Body of pancreas (tissue), 4 donors: Measurements from ENCODE around the gene USP2. TPM values are rescaled to one million over a fixed set of nuclear protein-coding genes. Genes with fewer than 3 reads are reported as not detected.
"Not testable (repeated sequence)": the region's sequence is repeated elsewhere in the genome, so short reads cannot be mapped to it uniquely, and the experiment has no call there.

Experiments used
- ATAC-seq: fragments of 150-250 bp; one replicate; pipeline ENCODE4 v1.9.1; 2016
- DNase-seq, 4 donors: peaks; one replicate each; pipeline ENCODE4 v3.0.0-alpha.2; 2019
- H3K27ac ChIP-seq, 4 donors: fragments of 200-600 bp; sonication (generic); 1 replicate in 3 of 4; 2 replicates in 1 of 4; pipeline versions ENCODE4 v1.5.1 to v1.6.1; 2016 to 2019; ENCODE audit warnings: mild to moderate bottlenecking in 1 of 4, mixed read lengths in 1 of 4, moderate library complexity in 1 of 4
- H3K27me3 ChIP-seq, 2 donors: fragments of 200-600 bp; sonication (generic); one replicate each; pipeline ENCODE4 v1.6.0; 2016; ENCODE audit warnings: mild to moderate bottlenecking in 1 of 2
- H3K36me3 ChIP-seq, 2 donors: fragments of 200-600 bp; sonication (generic); replicated peaks in 1 of 2; 2 replicates each; pipeline ENCODE4 v1.5.1; 2016; ENCODE audit warnings: low read depth in 2 of 2; ENCODE audit not compliant: insufficient read depth in 1 of 2
- H3K4me1 ChIP-seq: fragments of 200-600 bp; sonication (generic); one replicate; pipeline ENCODE4 v1.6.0; 2016
- H3K4me3 ChIP-seq, 2 donors: fragments of 200-600 bp; sonication (generic); 1 replicate in 1 of 2; 2 replicates in 1 of 2; pipeline ENCODE4 v1.5.1; 2016 to 2019
- H3K9me3 ChIP-seq, 3 donors: fragments of 200-600 bp; sonication (generic); 1 replicate in 2 of 3; 2 replicates in 1 of 3; pipeline ENCODE4 v1.5.1; 2016
- CTCF ChIP-seq, 7 experiments: fragments of 450-650 bp in 4 of 7; fragments of 200-600 bp in 3 of 7; sonication (generic) in 3 of 7; IDR thresholded peaks; one replicate each; pipeline ENCODE4 v1.5.1; 2016 to 2019; ENCODE audit warnings: antibody characterized with exemption in 7 of 7
- POLR2A ChIP-seq, 3 donors: fragments of 450-650 bp; IDR thresholded peaks; one replicate each; pipeline ENCODE4 v1.6.1; 2016; ENCODE audit warnings: antibody characterized with exemption in 3 of 3, mild to moderate bottlenecking in 2 of 3
- WGBS, 2 donors: methylation state at CpG; one replicate each; pipeline ENCODE4 v1.1.5; 2017; 5-methylcytosine and 5-hydroxymethylcytosine counted together
- intact Hi-C: fragments of 100-400 bp; cut with DNase I; formaldehyde crosslinking; loops from one replicate; pipeline ENCODE4 v1.15.1; 2023
- total RNA-seq, 2 donors: library from RNA; depleted of rRNA; stranded (reverse); fragments of >200 nt; gene quantifications; one replicate each; pipeline ENCODE4 v1.1.0, GENCODE V29; 2016

USP2 gene
- total RNA-seq, 2 donors from 2014 or later: 3.9 to 19.4 TPM

GRCh38 chr11:119388103-119388502 lies 6.6 kb upstream of the USP2 start:
- intact Hi-C loops: no loop called here
- WGBS, 2 donors: 80 to 87% methylated on average over 7 of the region's 7 CpGs
- DNase-seq (no peak), ATAC-seq (no peak)
- TF ChIP-seq POLR2A (IDR thresholded peaks at IDR 0.05) (no peak), CTCF (IDR thresholded peaks at IDR 0.05) (no peak)
- Histone ChIP-seq H3K4me1 (no peaks in the 10 kb centered on the region), H3K27ac (no peak overlapping the region), H3K9me3 (no peaks in the 10 kb centered on the region), H3K36me3 (no peaks in the 10 kb centered on the region), H3K27me3 (no peaks in the 10 kb centered on the region), H3K4me3 (no peak overlapping the region)

- 55 to 69% methylated on average over 2 of the region's 2 CpGs for WGBS, 2 donors
These were observed 2.8 kb upstream of the USP2 start for GRCh38 chr11:119384332-119384731.

GRCh38 chr11:119382513-119382912 lies 1.0 kb upstream of the USP2 start:
- 75 to 85% methylated on average over 14 of the region's 14 CpGs for WGBS, 2 donors
- H3K4me3 ChIP-seq, ATAC-seq, DNase-seq, H3K27ac ChIP-seq, H3K27me3 ChIP-seq, H3K9me3 ChIP-seq, intact Hi-C loops, H3K36me3 ChIP-seq: not testable (repeated sequence)
- H3K4me1 ChIP-seq: peaks cover 37% of the 10 kb centered on the region

More at GRCh38 chr11:119384332-119384731, 2.8 kb upstream of the USP2 start:
- Histone ChIP-seq H3K9me3 (no peaks in the 10 kb centered on the region), H3K4me1 (peaks cover 21% of the 10 kb centered on the region), H3K4me3 (no peak overlapping the region), H3K27ac (no peak overlapping the region), H3K36me3 (no peaks in the 10 kb centered on the region), H3K27me3 (no peaks in the 10 kb centered on the region)
- intact Hi-C loops: no loop called here
- no peak for TF ChIP-seq POLR2A (IDR thresholded peaks at IDR 0.05)
- TF ChIP-seq CTCF (IDR thresholded peaks at IDR 0.05): no peak
- ATAC-seq: no peak
- DNase-seq: no peak

GRCh38 chr11:119382101-119382500 lies 611 bp upstream of the USP2 start:
- intact Hi-C loops: no loop called here
- Histone ChIP-seq H3K36me3 (no peaks in the 10 kb centered on the region), H3K4me3 (peak overlapping the region in 1 of 2 donors; percentile 19), H3K27me3 (no peaks in the 10 kb centered on the region), H3K27ac (peak overlapping the region; percentile 19 to 76 (median 75)), H3K4me1 (peaks cover 41% of the 10 kb centered on the region), H3K9me3 (no peaks in the 10 kb centered on the region)
- DNase-seq (no peak), ATAC-seq (no peak)
- TF ChIP-seq CTCF (IDR thresholded peaks at IDR 0.05) (no peak), POLR2A (IDR thresholded peaks at IDR 0.05) (no peak)
- WGBS, 2 donors: 5 to 8% methylated on average over 9 of the region's 9 CpGs

- intact Hi-C loops: no loop called here
- Histone ChIP-seq H3K27me3 (no peaks in the 10 kb centered on the region), H3K9me3 (no peaks in the 10 kb centered on the region), H3K36me3 (no peaks in the 10 kb centered on the region), H3K4me3 (peak overlapping the region in 1 of 2 donors; percentile 14), H3K27ac (peak overlapping the region; percentile 18 to 76 (median 75)), H3K4me1 (peaks cover 52% of the 10 kb centered on the region)
- WGBS, 2 donors: 2 to 3% methylated on average over 8 to 10 of the region's 10 CpGs
- DNase-seq (no peak), ATAC-seq (no peak)
- TF ChIP-seq POLR2A (IDR thresholded peaks at IDR 0.05) (no peak), CTCF (IDR thresholded peaks at IDR 0.05) (no peak)
These were observed 686 bp downstream of the USP2 start for GRCh38 chr11:119380827-119381180.
